Immature natural killer cell (primary cell): ENCODE results near the gene VPS13C. TPM values are rescaled to one million over a fixed set of nuclear protein-coding genes. Genes with fewer than 3 reads are reported as not detected.

Source experiments
- DNase-seq, 3 donors: peaks; one replicate each; pipeline ENCODE4 v3.0.0; 2022; ENCODE audit warnings: mixed read lengths in 1 of 3
- H3K27ac Mint-ChIP-seq, 6 donors: one replicate each; pipeline ENCODE4 v1.8.0; 2020; ENCODE audit warnings: mixed read lengths in 6 of 6, mild to moderate bottlenecking in 5 of 6, inconsistent platforms in 4 of 6, moderate library complexity in 3 of 6
- H3K27me3 Mint-ChIP-seq, 3 donors: one replicate each; pipeline ENCODE4 v1.8.0; 2020 to 2021; ENCODE audit warnings: low read depth in 3 of 3, mild to moderate bottlenecking in 3 of 3, mixed read lengths in 3 of 3, moderate library complexity in 3 of 3, inconsistent platforms in 1 of 3
- H3K36me3 Mint-ChIP-seq, 3 donors: one replicate each; pipeline ENCODE4 v1.8.0; 2020; ENCODE audit warnings: mixed read lengths in 3 of 3, inconsistent platforms in 2 of 3, mild to moderate bottlenecking in 2 of 3
- H3K4me1 Mint-ChIP-seq, 2 donors: one replicate each; pipeline ENCODE4 v1.8.0; 2020; ENCODE audit warnings: inconsistent platforms in 2 of 2, mild to moderate bottlenecking in 2 of 2, mixed read lengths in 2 of 2, moderate library complexity in 1 of 2
- H3K4me3 Mint-ChIP-seq, 5 donors: one replicate each; pipeline ENCODE4 v1.8.0; 2020; ENCODE audit warnings: mild to moderate bottlenecking in 5 of 5, mixed read lengths in 5 of 5, inconsistent platforms in 3 of 5, moderate library complexity in 3 of 5
- H3K9me3 Mint-ChIP-seq, 6 donors: one replicate each; pipeline ENCODE4 v1.8.0; 2020; ENCODE audit warnings: mild to moderate bottlenecking in 6 of 6, mixed read lengths in 6 of 6, inconsistent platforms in 4 of 6, moderate library complexity in 3 of 6
- polyA plus RNA-seq, 3 donors: library from polyadenylated mRNA; unstranded; fragments of 300-500 nt; fragmentation: Illumina TruSeq; gene quantifications; one replicate each; pipeline ENCODE4 v1.2.3, GENCODE V29; 2021

The VPS13C gene
- polyA plus RNA-seq, 3 donors from 2014 or later: 9.8 to 18.5 (median 11.1) TPM

DNA sequence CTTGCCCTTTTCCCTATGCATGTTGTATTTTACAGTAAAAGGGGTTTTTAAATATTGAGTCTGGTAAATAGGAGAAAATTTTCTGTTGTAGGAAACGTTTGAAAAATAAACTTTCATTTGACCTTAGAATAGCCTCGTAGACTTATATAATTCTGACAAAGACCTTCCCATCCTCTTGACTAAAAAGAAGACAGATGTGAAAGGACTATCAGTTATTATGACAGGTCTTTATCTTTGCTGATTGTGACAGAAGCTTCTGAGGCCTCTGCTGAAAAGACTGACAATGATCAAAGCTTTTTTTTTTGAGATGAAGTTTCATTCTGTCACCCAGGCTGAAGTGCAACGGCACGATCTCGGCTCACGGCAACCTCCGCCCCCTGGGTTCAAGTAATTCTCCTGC is 30.7 kb upstream of the VPS13C start:
- Mint-ChIP-seq H3K9me3 (no peaks in the 10 kb centered on the region), H3K4me1 (no peaks in the 10 kb centered on the region), H3K27ac (no peak overlapping the region), H3K36me3 (no peaks in the 10 kb centered on the region), H3K27me3 (peaks cover 0 to 2% (median 0%) of the 10 kb centered on the region in 3 donors), H3K4me3 (no peak overlapping the region)
- DNase-seq: no peak

- DNase-seq: no peak
- Mint-ChIP-seq H3K4me3 (no peak overlapping the region), H3K9me3 (no peaks in the 10 kb centered on the region), H3K4me1 (no peaks in the 10 kb centered on the region), H3K36me3 (no peaks in the 10 kb centered on the region), H3K27me3 (peaks cover 0 to 2% (median 0%) of the 10 kb centered on the region in 3 donors), H3K27ac (no peak overlapping the region)
These were observed 29.4 kb upstream of the VPS13C start for GRCh38 chr15:62089616-62090015.

- no peaks in the 10 kb centered on the region for H3K36me3 Mint-ChIP-seq
These were observed 28.1 kb upstream of the VPS13C start for GRCh38 chr15:62088353-62088693.

DNA sequence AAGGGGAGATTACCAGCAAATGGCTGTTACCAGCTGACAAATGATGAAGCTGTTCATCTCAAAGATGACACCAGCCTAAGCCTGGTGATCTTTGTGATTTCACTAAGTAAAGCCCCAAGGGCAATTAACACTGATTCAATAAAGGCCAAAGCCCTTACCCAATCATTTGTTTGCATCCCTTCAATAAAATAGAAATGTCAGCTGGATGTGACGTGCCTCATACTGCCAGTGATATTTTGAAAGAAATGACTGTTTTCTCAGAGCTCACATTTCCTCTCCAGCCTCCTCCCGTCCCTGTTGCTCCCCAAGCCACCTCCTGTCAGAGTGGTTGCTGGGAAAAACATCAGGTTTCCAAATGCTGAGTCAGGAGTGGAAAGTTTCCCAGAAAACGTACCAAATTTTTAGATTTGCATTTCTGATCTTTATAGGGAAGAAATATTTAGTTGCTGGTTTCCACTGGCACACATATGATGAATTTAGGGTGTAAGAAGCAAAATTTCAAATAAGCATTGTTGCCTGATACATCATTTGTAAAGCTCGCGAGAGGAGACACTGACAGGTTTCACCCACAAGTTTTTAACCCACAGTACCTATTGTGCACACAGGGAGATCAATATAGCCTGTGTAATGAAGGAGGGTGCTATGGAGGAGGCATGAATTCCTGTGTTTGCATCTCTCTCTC is 27.6 kb upstream of the VPS13C start:
- Mint-ChIP-seq H3K4me3 (no peak overlapping the region), H3K27ac (no peak overlapping the region), H3K9me3 (peaks cover 0 to 6% (median 0%) of the 10 kb centered on the region in 6 donors), H3K36me3 (no peaks in the 10 kb centered on the region), H3K27me3 (peaks cover 0 to 2% (median 0%) of the 10 kb centered on the region in 3 donors), H3K4me1 (no peaks in the 10 kb centered on the region)
- DNase-seq: no peak

More at GRCh38 chr15:62088353-62088693, 28.1 kb upstream of the VPS13C start:
- no peak for DNase-seq
- Mint-ChIP-seq H3K4me3 (no peak overlapping the region), H3K27me3 (peaks cover 0 to 2% (median 0%) of the 10 kb centered on the region in 3 donors), H3K4me1 (no peaks in the 10 kb centered on the region), H3K27ac (no peak overlapping the region), H3K9me3 (peaks cover 0 to 6% (median 0%) of the 10 kb centered on the region in 6 donors)

- Mint-ChIP-seq H3K36me3 (no peaks in the 10 kb centered on the region), H3K27ac (no peak overlapping the region), H3K4me1 (no peaks in the 10 kb centered on the region), H3K4me3 (no peak overlapping the region), H3K27me3 (peaks cover 0 to 4% (median 0%) of the 10 kb centered on the region in 3 donors), H3K9me3 (peaks cover 0 to 6% (median 0%) of the 10 kb centered on the region in 6 donors)
- DNase-seq: no peak
These were observed 25.5 kb upstream of the VPS13C start for GRCh38 chr15:62085740-62086139.

DNA sequence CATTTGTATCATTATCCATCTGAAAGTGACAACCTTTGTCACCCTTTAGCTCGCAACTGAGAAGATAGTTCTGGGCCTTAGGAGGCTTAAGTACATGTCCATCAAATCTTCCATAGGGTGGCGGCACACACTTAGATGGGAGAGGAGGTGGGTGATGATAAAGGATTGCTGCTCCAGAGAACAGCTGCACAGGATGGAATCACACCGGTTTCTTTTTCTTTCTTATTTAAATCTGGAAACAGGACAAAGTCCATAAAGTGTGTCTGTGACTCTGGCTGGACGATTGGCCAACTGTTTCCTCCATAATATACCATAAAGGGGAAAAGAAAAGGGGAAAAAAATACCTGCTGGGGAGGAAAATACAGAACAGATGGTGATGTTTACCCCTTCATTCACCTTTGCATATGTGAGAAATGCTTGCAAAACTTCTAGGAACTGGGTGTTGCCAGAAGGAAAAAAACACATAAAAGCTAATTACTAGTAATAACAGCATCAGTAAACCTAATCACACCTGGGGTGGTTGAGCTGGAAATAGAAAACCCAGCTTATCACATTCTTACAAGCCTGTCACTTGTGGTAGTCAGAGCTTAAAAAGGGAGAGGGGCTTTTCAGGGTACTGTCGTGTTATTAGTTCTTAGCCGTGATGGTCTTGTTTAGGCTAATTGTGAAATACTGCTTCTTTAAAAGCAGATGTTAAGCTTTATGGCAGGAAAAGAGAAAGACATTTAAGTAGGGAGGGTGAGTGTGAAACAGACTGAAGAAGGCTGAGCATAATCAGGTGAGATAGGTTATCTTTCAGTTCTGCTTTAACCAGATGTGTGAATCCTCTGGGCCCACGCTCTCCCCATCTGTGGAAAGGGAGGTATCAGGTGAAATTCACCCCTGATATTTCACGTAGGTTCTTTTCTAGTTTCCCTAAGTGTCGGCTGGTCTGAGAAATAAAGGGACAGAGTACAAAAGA is 23.2 kb upstream of the VPS13C start:
- Mint-ChIP-seq H3K36me3 (no peaks in the 10 kb centered on the region), H3K9me3 (peaks cover 0 to 6% (median 0%) of the 10 kb centered on the region in 6 donors), H3K4me1 (no peaks in the 10 kb centered on the region), H3K27ac (no peak overlapping the region), H3K27me3 (peaks cover 0 to 14% (median 0%) of the 10 kb centered on the region in 3 donors), H3K4me3 (no peak overlapping the region)
- DNase-seq: no peak

DNA sequence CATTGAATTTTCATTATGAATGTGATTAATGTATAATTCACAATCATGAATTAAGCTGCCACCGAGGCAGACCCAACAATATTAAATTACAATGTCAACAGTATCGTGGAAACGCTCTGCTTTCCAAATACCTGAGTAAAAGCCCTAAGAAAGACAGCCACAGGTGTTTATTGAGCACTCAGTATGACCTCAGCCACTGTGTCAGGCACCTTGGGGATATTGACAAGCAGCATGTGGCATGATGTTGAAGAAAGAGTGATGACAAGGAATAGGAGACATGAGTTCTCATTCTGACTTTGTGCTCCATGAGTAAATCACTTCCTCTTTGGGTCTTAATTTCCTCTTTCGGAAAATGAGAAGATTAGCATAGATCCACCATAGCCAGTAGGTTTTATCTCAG is 19.3 kb upstream of the VPS13C start:
- H3K4me3 Mint-ChIP-seq: no peak overlapping the region
- DNase-seq: no peak
- H3K9me3 Mint-ChIP-seq: peaks cover 0 to 6% (median 0%) of the 10 kb centered on the region in 6 donors
- peaks cover 0 to 14% (median 0%) of the 10 kb centered on the region in 3 donors for H3K27me3 Mint-ChIP-seq
- no peak overlapping the region for H3K27ac Mint-ChIP-seq
- H3K36me3 Mint-ChIP-seq: no peaks in the 10 kb centered on the region
- no peaks in the 10 kb centered on the region for H3K4me1 Mint-ChIP-seq

DNA sequence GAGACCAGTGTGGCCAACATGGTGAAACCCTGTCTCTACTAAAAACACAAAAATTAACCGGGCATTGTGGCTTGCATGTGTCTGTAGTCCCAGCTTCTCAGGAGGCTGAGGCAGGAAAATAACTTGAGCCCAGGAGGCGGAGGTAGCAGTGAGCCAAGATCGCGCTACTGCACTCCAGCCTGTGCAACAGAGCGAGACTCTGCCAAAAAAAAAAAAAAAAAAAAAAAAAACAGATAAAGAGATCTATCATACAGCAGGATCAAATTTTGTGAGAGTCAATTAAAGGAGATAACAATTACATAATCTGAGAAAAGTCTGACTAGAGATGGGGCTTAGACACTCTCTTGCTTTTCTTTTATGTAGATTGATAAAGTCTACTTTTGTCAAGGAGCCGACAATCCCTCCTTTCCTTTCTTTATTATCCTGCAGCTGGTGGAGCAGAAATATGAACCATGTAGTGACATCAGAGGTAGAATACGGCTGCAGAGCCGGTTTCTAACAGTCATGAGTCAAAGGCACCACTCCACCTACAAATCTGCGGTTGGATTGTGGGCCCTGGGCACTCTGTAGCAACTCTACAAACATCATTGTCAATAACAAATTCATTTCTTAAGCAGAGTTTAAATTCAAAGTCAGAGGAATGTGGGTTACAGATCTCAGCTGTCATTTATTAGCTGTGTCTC is 15.5 kb upstream of the VPS13C start:
- H3K9me3 Mint-ChIP-seq: no peaks in the 10 kb centered on the region
- no peak overlapping the region for H3K4me3 Mint-ChIP-seq
- H3K36me3 Mint-ChIP-seq: no peaks in the 10 kb centered on the region
- no peak overlapping the region for H3K27ac Mint-ChIP-seq
- DNase-seq: no peak
- no peaks in the 10 kb centered on the region for H3K4me1 Mint-ChIP-seq
- H3K27me3 Mint-ChIP-seq: peaks cover 0 to 22% (median 0%) of the 10 kb centered on the region in 3 donors

GRCh38 chr15:62071711-62072308 is 11.6 kb upstream of the VPS13C start:
- Mint-ChIP-seq H3K9me3 (no peaks in the 10 kb centered on the region), H3K27me3 (peaks cover 5 to 20% (median 9%) of the 10 kb centered on the region in 3 donors), H3K27ac (no peak overlapping the region), H3K4me3 (no peak overlapping the region), H3K4me1 (peaks cover 12 to 14% of the 10 kb centered on the region in 2 donors), H3K36me3 (peaks cover 0 to 3% (median 0%) of the 10 kb centered on the region in 3 donors)
- DNase-seq: peak; percentile 37 to 49 (median 37)

GRCh38 chr15:62069551-62069950 is 9.3 kb upstream of the VPS13C start:
- peaks cover 18 to 23% of the 10 kb centered on the region in 2 donors for H3K4me1 Mint-ChIP-seq
- H3K27me3 Mint-ChIP-seq: peaks cover 11 to 26% (median 11%) of the 10 kb centered on the region in 3 donors

GRCh38 chr15:62068810-62069167 is 8.5 kb upstream of the VPS13C start:
- peaks cover 11 to 31% (median 12%) of the 10 kb centered on the region in 3 donors for H3K27me3 Mint-ChIP-seq
- H3K4me3 Mint-ChIP-seq: peak overlapping the region; percentile 78 to 91 (median 81)
- H3K9me3 Mint-ChIP-seq: no peaks in the 10 kb centered on the region
- H3K27ac Mint-ChIP-seq: peak overlapping the region in 1 of 6 donors; percentile 25
- peaks cover 0 to 3% (median 0%) of the 10 kb centered on the region in 3 donors for H3K36me3 Mint-ChIP-seq
- no peak for DNase-seq
- peaks cover 18 to 23% of the 10 kb centered on the region in 2 donors for H3K4me1 Mint-ChIP-seq

More at GRCh38 chr15:62069551-62069950, 9.3 kb upstream of the VPS13C start:
- H3K9me3 Mint-ChIP-seq: no peaks in the 10 kb centered on the region
- DNase-seq: no peak
- H3K4me3 Mint-ChIP-seq: peak overlapping the region in 1 of 5 donors; percentile 81
- no peak overlapping the region for H3K27ac Mint-ChIP-seq
- H3K36me3 Mint-ChIP-seq: peaks cover 0 to 3% (median 0%) of the 10 kb centered on the region in 3 donors

DNA sequence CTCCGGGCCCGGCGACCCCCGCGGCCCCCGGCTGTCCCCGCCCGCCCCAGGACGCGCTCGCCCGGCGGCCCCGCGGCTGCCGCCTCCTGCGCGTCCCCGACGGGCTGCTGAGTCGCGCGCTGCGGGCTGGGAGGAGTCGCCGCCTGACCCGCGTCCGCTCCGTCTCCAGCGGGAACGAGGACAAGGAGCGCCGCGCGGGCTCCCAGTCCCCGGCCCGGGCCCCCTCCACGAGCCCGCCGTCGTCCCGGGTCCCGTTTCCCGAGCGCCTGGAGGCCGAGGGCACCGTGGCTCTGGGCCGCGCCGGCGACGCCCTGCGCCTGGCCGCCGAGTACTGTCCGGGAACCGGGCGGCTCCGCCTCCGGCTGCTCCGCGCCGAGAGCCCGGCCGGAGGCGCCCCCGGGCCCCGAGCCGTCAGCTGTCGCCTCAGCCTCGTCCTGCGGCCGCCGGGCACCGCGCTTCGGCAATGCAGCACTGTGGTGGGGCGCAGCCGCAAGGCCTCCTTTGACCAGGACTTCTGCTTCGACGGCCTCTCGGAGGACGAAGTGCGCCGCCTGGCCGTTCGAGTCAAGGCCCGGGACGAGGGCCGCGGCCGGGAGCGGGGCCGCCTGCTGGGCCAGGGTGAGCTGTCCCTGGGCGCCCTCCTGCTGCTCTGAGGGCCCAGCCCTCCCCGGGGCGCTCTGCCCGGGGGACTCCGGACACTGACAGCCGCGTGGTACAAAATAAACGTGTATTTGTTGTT is 8.0 kb upstream of the VPS13C start:
- H3K4me1 Mint-ChIP-seq: peaks cover 18 to 23% of the 10 kb centered on the region in 2 donors
- peak; percentile 12 to 18 (median 17) for DNase-seq
- peak overlapping the region in 1 of 6 donors; percentile 25 for H3K27ac Mint-ChIP-seq
- H3K36me3 Mint-ChIP-seq: peaks cover 0 to 3% (median 0%) of the 10 kb centered on the region in 3 donors
- H3K4me3 Mint-ChIP-seq: peak overlapping the region; percentile 78 to 91 (median 81)
- peaks cover 11 to 30% (median 17%) of the 10 kb centered on the region in 3 donors for H3K27me3 Mint-ChIP-seq
- H3K9me3 Mint-ChIP-seq: no peaks in the 10 kb centered on the region
